GM20431 (cell line): ENCODE results near the gene FAM163B.
"Not testable (repeated sequence)": the region's sequence is repeated elsewhere in the genome, so short reads cannot be mapped to it uniquely, and the experiment has no call there.

ENCODE experiments used
- in situ Hi-C: fragments of 300-500 bp; cut with MseI, MboI; formaldehyde crosslinking; loops from one replicate; pipeline ENCODE4 v1.15.0; 2020; ENCODE audit warnings: low sequenced_read_pairs; ENCODE audit not compliant: unreplicated experiment

FAM163B gene

GRCh38 chr9:133640580-133641395 lies 31.6 kb upstream of the FAM163B start:
- in situ Hi-C loops, result no loop called here

GRCh38 chr9:133640160-133640559 lies 31.0 kb upstream of the FAM163B start:
- in situ Hi-C loops, result no loop called here

GRCh38 chr9:133639613-133640012 lies 30.4 kb upstream of the FAM163B start:
- in situ Hi-C loops, result no loop called here

GRCh38 chr9:133638711-133639110 lies 29.5 kb upstream of the FAM163B start:
- in situ Hi-C loops, result no loop called here

- in situ Hi-C loops, result no loop called here
These were observed 28.9 kb upstream of the FAM163B start for GRCh38 chr9:133638076-133638475.

- in situ Hi-C loops, result no loop called here
These were observed 28.4 kb upstream of the FAM163B start for GRCh38 chr9:133637451-133638055.

- in situ Hi-C loops, result no loop called here
These were observed 27.7 kb upstream of the FAM163B start for GRCh38 chr9:133636902-133637301.

- in situ Hi-C loops, result no loop called here
These were observed 26.6 kb upstream of the FAM163B start, which contains the start of gene DBH for GRCh38 chr9:133635533-133636531. TSS of gene DBH (plus strand) at chr9:133636363. CDS start at chr9:133636372, 9 bp downstream.

- in situ Hi-C loops, result no loop called here
These were observed 25.9 kb upstream of the FAM163B start for GRCh38 chr9:133635098-133635497.

GRCh38 chr9:133634081-133634691 lies 25.0 kb upstream of the FAM163B start:
- in situ Hi-C loops, result no loop called here

GRCh38 chr9:133633681-133634080 lies 24.5 kb upstream of the FAM163B start:
- in situ Hi-C loops, result no loop called here

GRCh38 chr9:133632806-133633680 lies 23.9 kb upstream of the FAM163B start:
- in situ Hi-C loops, result no loop called here

- in situ Hi-C loops, result no loop called here
These were observed 21.9 kb upstream of the FAM163B start for GRCh38 chr9:133631111-133631510.

GRCh38 chr9:133629221-133630110 lies 20.3 kb upstream of the FAM163B start:
- in situ Hi-C loops, result no loop called here

GRCh38 chr9:133628766-133629165 lies 19.6 kb upstream of the FAM163B start:
- in situ Hi-C loops, result no loop called here

- in situ Hi-C loops, result no loop called here
These were observed 18.2 kb upstream of the FAM163B start for GRCh38 chr9:133627341-133627740.

GRCh38 chr9:133626008-133626407 lies 16.8 kb upstream of the FAM163B start:
- in situ Hi-C loops, result not testable (repeated sequence)

- in situ Hi-C loops, result no loop called here
These were observed 13.4 kb upstream of the FAM163B start for GRCh38 chr9:133622555-133622954.
